H1 (cell line): ENCODE measurements around the gene BACE2. TPM values are rescaled to one million over a fixed set of nuclear protein-coding genes. Genes with fewer than 3 reads are reported as not detected.

Experiments
- CHD2 ChIP-seq: IDR thresholded peaks from 2 replicates; pipeline ENCODE4 v1.6.1; 2012; ENCODE audit warnings: low read length, improper control_type of control experiment
- CTCF ChIP-seq, 3 experiments: IDR thresholded peaks; 1 replicate in 2 of 3; 2 replicates in 1 of 3; pipeline versions ENCODE4 v1.5.1 to v1.6.1; 2011; ENCODE audit warnings: low read length in 3 of 3, mild to moderate bottlenecking in 3 of 3, inconsistent platforms in 2 of 3, low read depth in 1 of 3, moderate library complexity in 1 of 3; ENCODE audit not compliant: insufficient read depth in 1 of 3; ENCODE audit errors: control extremely low read depth in 1 of 3
- MAFK ChIP-seq: IDR thresholded peaks from 2 replicates; pipeline ENCODE4 v1.6.1; 2012; ENCODE audit warnings: low read depth, mild to moderate bottlenecking, improper control_type of control experiment, low read length
- RAD21 ChIP-seq, 2 experiments: IDR thresholded peaks in 1 of 2; conservative IDR thresholded peaks in 1 of 2; 2 replicates each; pipeline ENCODE4 v1.6.1; 2011; ENCODE audit warnings: low read depth in 2 of 2, low read length in 2 of 2, improper control_type of control experiment in 1 of 2, inconsistent platforms in 1 of 2, mild to moderate bottlenecking in 1 of 2, moderate library complexity in 1 of 2
- ZNF274 ChIP-seq: IDR thresholded peaks from 2 replicates; pipeline ENCODE4 v1.7.0; 2012; ENCODE audit warnings: low read length, borderline replicate concordance; ENCODE audit errors: extremely low read depth
- polyA plus RNA-seq, 7 experiments: library from polyadenylated mRNA; depleted of rRNA in 3 of 7; stranded (reverse) in 5 of 7; unstranded in 2 of 7; fragments of >200 nt in 5 of 7; fragments of 200-250 nt in 2 of 7; gene quantifications; 1 replicate in 5 of 7; 2 replicates in 1 of 7; 4 replicates in 1 of 7; pipeline versions ENCODE4 v1.2.1 to v1.2.3, GENCODE V29; 2011 to 2013; ENCODE audit warnings: missing spikeins in 2 of 7, mixed read lengths in 2 of 7
- total RNA-seq: library from RNA; stranded (reverse); fragmentation: NEBNext Ultra II Directional; extraction: Animal tissue kit (Norgen Biotek cat#: 25700); gene quantifications from 2 replicates; pipeline ENCODE4 v1.2.1, GENCODE V29; 2021

The BACE2 gene
- total and polyA plus RNA-seq, 2 of the 8 experiments (the other 6 are each of a cell fraction or from before 2014, with no cell fraction given) = 8.1 to 10.9 TPM

- TF ChIP-seq CTCF (IDR thresholded peaks at IDR 0.05; ENCODE audit: control extremely low read depth in 1 of 3, insufficient read depth in 1 of 3, low read depth in 1 of 3, low read length in 3 of 3) = no peak
- TF ChIP-seq ZNF274 = no peak
- no peak for TF ChIP-seq MAFK
- TF ChIP-seq RAD21 (IDR thresholded peaks at IDR 0.05 in 1 of 2, conservative IDR thresholded peaks at IDR 0.05 in 1 of 2; ENCODE audit: low read depth in 2 of 2, low read length in 2 of 2) = no peak
- no peak for TF ChIP-seq CHD2
- TF ChIP-seq, all 59 proteins: peak for 0
Observed at GRCh38 chr21:41228006-41228370, 60.0 kb downstream of the BACE2 start (continued).
